ENCODE data around the gene CSTB. TPM values are rescaled to one million over a fixed set of nuclear protein-coding genes. Genes with fewer than 3 reads are reported as not detected.

The CSTB gene
- total RNA-seq, 1 experiment from 2014 or later = 151 TPM

DNA sequence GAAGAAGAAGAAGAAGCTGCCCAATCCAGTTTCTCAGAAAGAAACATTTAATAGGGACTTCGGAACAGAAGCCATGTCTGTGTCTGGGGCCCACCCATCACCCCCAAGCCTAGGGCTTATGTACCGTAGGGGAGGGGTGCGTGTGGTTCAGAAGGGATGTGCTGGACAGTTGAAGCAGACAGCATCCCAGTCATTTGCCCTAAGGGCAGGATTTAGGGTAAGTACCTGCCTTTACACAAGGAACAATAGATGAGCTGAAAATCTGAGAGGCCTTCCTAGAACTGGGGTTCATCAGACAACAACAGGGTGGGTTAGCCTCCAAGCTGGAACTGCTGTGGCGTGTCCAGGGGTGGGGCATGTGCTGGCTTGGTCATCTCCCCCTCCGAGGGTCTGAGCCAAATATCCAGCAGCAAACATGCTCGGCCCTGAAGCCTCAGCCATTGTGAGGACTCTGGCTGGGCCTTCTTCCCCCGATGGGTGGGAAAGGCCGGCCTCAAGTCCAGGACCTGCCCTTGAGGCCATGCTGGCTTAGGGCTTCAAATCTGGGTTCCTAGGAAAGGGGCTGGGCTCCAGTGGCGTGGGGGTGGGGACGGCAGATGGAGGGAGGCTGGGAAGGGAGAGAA, 12.1 kb downstream of the CSTB start:
- no TSS peak for BruUV-seq (replicated peaks)
- DNase-seq (no peak), ATAC-seq (no peak)
- Histone ChIP-seq H3K4me1 (ENCODE audit: insufficient read depth, low read length) (peaks cover 33% of the 10 kb centered on the region), H3K27ac (ENCODE audit: low read length) (peak overlapping the region; percentile 45; the same call in 1 of the 2 replicates), H3K9me2 (replicated peaks; ENCODE audit: low read length) (no peaks in the 10 kb centered on the region), H3K79me2 (ENCODE audit: low read length) (no peaks in the 10 kb centered on the region), H3K27me3 (ENCODE audit: low read length) (no peaks in the 10 kb centered on the region), H3F3A (ENCODE audit: low read length, unreplicated experiment) (peaks cover 5% of the 10 kb centered on the region), H3K9ac (ENCODE audit: low read length) (no peak overlapping the region), H3K36me3 (ENCODE audit: low read depth, low read length) (peaks cover 35% of the 10 kb centered on the region), H3K4me2 (ENCODE audit: low read length) (no peak overlapping the region), H4K20me1 (ENCODE audit: low read length) (no peaks in the 10 kb centered on the region), H3K9me3 (ENCODE audit: low read length) (no peaks in the 10 kb centered on the region), H2AFZ (ENCODE audit: low read length) (no peak overlapping the region), H3K4me3 (ENCODE audit: low read length) (no peak overlapping the region)
- ChIA-PET CTCF (no interaction called here), POLR2A (ENCODE audit: unreplicated experiment) (no interaction called here)
- intact Hi-C loops (cut with micrococcal nuclease) = no loop called here
- TF ChIP-seq EZH2 (IDR thresholded peaks at IDR 0.05; ENCODE audit: low read length, unreplicated experiment) = no peak
- TF ChIP-seq, protein P1, sequence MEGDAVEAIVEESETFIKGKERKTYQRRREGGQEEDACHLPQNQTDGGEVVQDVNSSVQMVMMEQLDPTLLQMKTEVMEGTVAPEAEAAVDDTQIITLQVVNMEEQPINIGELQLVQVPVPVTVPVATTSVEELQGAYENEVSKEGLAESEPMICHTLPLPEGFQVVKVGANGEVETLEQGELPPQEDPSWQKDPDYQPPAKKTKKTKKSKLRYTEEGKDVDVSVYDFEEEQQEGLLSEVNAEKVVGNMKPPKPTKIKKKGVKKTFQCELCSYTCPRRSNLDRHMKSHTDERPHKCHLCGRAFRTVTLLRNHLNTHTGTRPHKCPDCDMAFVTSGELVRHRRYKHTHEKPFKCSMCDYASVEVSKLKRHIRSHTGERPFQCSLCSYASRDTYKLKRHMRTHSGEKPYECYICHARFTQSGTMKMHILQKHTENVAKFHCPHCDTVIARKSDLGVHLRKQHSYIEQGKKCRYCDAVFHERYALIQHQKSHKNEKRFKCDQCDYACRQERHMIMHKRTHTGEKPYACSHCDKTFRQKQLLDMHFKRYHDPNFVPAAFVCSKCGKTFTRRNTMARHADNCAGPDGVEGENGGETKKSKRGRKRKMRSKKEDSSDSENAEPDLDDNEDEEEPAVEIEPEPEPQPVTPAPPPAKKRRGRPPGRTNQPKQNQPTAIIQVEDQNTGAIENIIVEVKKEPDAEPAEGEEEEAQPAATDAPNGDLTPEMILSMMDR (conservative IDR thresholded peaks at IDR 0.05; ENCODE audit: low read depth, low read length) = no peak
- TF ChIP-seq EZH2phosphoT487 (IDR thresholded peaks at IDR 0.05; ENCODE audit: borderline replicate concordance, low read length) = no peak

DNA sequence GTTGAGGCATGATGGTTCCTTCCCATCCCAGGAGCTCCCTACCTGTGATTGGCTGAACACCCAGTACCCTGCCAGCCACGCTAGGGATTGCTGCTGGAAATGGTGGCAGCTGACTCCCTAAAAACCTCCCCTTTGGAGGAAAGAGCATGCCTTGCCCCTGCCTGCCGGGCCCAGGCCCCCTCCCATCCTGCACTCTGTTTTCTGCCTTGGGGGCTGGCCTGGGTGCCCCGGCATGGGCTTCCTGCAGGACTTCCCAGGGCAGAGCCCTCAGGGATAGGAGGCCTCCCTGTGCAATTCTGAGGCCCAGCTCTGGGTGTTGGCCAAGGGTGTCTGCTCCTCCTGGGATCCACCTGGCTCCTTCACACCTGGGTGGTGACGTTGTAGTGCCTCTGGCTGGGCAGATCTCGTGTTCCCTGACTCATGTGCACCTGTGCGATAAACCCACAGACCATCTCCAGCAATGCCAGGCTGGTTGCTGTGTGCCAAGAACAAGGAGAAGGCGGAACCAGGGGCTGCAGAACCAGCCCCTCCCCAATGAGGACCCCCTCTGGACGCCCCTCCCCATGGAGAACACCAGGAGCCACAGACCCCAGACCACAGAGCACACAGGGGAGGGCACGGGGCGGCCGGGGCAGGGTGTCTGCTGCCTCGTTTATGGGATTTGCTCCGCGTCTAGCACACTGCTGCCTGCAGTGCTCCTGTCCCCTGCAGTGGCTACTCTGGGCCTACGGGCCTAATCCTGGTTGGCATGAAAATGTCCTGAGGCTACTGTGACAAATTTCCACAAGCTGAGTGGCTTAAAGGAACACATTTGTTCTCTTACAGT, 13.6 kb downstream of the CSTB start:
- Histone ChIP-seq H3K27ac (ENCODE audit: low read length) (no peak overlapping the region), H3K4me1 (ENCODE audit: insufficient read depth, low read length) (peaks cover 19% of the 10 kb centered on the region), H3K4me2 (ENCODE audit: low read length) (no peak overlapping the region), H4K20me1 (ENCODE audit: low read length) (no peaks in the 10 kb centered on the region), H3K4me3 (ENCODE audit: low read length) (no peak overlapping the region), H2AFZ (ENCODE audit: low read length) (no peak overlapping the region), H3K36me3 (ENCODE audit: low read depth, low read length) (peaks cover 49% of the 10 kb centered on the region), H3K9ac (ENCODE audit: low read length) (no peak overlapping the region), H3K9me2 (replicated peaks; ENCODE audit: low read length) (no peaks in the 10 kb centered on the region), H3K79me2 (ENCODE audit: low read length) (no peaks in the 10 kb centered on the region), H3K9me3 (ENCODE audit: low read length) (no peaks in the 10 kb centered on the region), H3F3A (ENCODE audit: low read length, unreplicated experiment) (peaks cover 5% of the 10 kb centered on the region), H3K27me3 (ENCODE audit: low read length) (no peaks in the 10 kb centered on the region)
- intact Hi-C loops (cut with micrococcal nuclease) = no loop called here
- no TSS peak for BruUV-seq (replicated peaks)
- TF ChIP-seq, protein P1 (conservative IDR thresholded peaks at IDR 0.05; ENCODE audit: low read depth, low read length) = no peak
- TF ChIP-seq EZH2phosphoT487 (IDR thresholded peaks at IDR 0.05; ENCODE audit: borderline replicate concordance, low read length) (no peak), EZH2 (IDR thresholded peaks at IDR 0.05; ENCODE audit: low read length, unreplicated experiment) (no peak)
- POLR2A ChIA-PET (ENCODE audit: unreplicated experiment) = no interaction called here
- DNase-seq (peak; percentile 37), ATAC-seq (no peak)
- CTCF ChIA-PET = no interaction called here

DNA sequence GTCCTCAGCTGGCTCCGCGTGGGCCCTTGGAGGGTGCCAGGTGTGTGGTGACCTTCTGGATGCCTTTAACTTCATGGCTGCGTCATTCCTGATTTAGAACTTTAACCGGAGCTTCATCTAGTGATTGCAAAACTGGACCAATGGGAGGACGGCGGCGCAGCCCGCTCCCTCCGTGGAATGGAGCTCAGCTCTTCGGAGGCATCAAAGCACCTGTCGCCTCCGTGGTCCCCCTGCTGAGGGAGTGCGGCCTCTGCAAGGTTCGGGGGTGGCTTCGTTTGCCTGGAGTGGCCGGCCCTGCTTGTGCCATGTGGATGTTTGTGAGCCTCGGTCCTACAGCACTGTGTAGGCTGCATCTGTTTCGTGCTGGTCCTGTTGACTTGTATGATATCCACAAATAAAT, 14.2 kb downstream of the CSTB start:
- peaks cover 5% of the 10 kb centered on the region for H3F3A ChIP-seq (ENCODE audit: low read length, unreplicated experiment)
- H4K20me1 ChIP-seq (ENCODE audit: low read length) = no peaks in the 10 kb centered on the region
- no peak overlapping the region for H3K4me3 ChIP-seq (ENCODE audit: low read length)
- peaks cover 56% of the 10 kb centered on the region for H3K36me3 ChIP-seq (ENCODE audit: low read depth, low read length)
- no peak overlapping the region for H3K9ac ChIP-seq (ENCODE audit: low read length)
- no peaks in the 10 kb centered on the region for H3K27me3 ChIP-seq (ENCODE audit: low read length)
- no peak overlapping the region for H3K4me2 ChIP-seq (ENCODE audit: low read length)
- H3K27ac ChIP-seq (ENCODE audit: low read length) = no peak overlapping the region
- H3K79me2 ChIP-seq (ENCODE audit: low read length) = no peaks in the 10 kb centered on the region
- ATAC-seq = no peak
- no peak overlapping the region for H2AFZ ChIP-seq (ENCODE audit: low read length)
- no peak for DNase-seq
- peaks cover 12% of the 10 kb centered on the region; the same call in 1 of the 2 replicates for H3K4me1 ChIP-seq (ENCODE audit: insufficient read depth, low read length)
- no peaks in the 10 kb centered on the region for H3K9me2 ChIP-seq (replicated peaks; ENCODE audit: low read length)
- POLR2A ChIA-PET (ENCODE audit: unreplicated experiment) = no interaction called here
- TF ChIP-seq EZH2phosphoT487 (IDR thresholded peaks at IDR 0.05; ENCODE audit: borderline replicate concordance, low read length) (no peak), EZH2 (IDR thresholded peaks at IDR 0.05; ENCODE audit: low read length, unreplicated experiment) (no peak)
- TF ChIP-seq, protein P1 (conservative IDR thresholded peaks at IDR 0.05; ENCODE audit: low read depth, low read length) = no peak
- BruUV-seq (replicated peaks) = no TSS peak
- CTCF ChIA-PET = no interaction called here
- intact Hi-C loops (cut with micrococcal nuclease) = no loop called here
- H3K9me3 ChIP-seq (ENCODE audit: low read length) = no peaks in the 10 kb centered on the region
